Measurements from ENCODE around the gene HIGD1A.
A peak's percentile ranks its signal among the peaks of the same experiment; 100 is the strongest.

HIGD1A gene

GRCh38 chr3:42752961-42753360, 51.3 kb downstream of the HIGD1A start:
- no peak for TF ChIP-seq CTCF (IDR thresholded peaks at IDR 0.05; ENCODE audit: extremely low read depth, insufficient read depth, missing control alignments)
- in situ Hi-C loops (cut with MboI; ENCODE audit: low pct_unique_long_range_greater_than_20kb, low sequenced_read_pairs, unreplicated experiment), result no loop called here

GRCh38 chr3:42752441-42752840, 51.8 kb downstream of the HIGD1A start:
- in situ Hi-C loops (cut with MboI; ENCODE audit: low pct_unique_long_range_greater_than_20kb, low sequenced_read_pairs, unreplicated experiment), result no loop called here
- no peak for TF ChIP-seq CTCF (IDR thresholded peaks at IDR 0.05; ENCODE audit: extremely low read depth, insufficient read depth, missing control alignments)
- no peak for DNase-seq (ENCODE audit: low spot score)

More at GRCh38 chr3:42752961-42753360, 51.3 kb downstream of the HIGD1A start:
- DNase-seq (ENCODE audit: low spot score), result no peak

- no peak for DNase-seq (ENCODE audit: low spot score)
- TF ChIP-seq CTCF (IDR thresholded peaks at IDR 0.05; ENCODE audit: extremely low read depth, insufficient read depth, missing control alignments), result no peak
These were observed 52.7 kb downstream of the HIGD1A start for GRCh38 chr3:42751609-42752008.

GRCh38 chr3:42750834-42751233, 53.5 kb downstream of the HIGD1A start:
- in situ Hi-C loops (cut with MboI; ENCODE audit: low pct_unique_long_range_greater_than_20kb, low sequenced_read_pairs, unreplicated experiment), result no loop called here
- DNase-seq (ENCODE audit: low spot score), result no peak
- no peak for TF ChIP-seq CTCF (IDR thresholded peaks at IDR 0.05; ENCODE audit: extremely low read depth, insufficient read depth, missing control alignments)

More at GRCh38 chr3:42751609-42752008, 52.7 kb downstream of the HIGD1A start:
- in situ Hi-C loops (cut with MboI; ENCODE audit: low pct_unique_long_range_greater_than_20kb, low sequenced_read_pairs, unreplicated experiment), result no loop called here

- DNase-seq (ENCODE audit: low spot score), result peak; percentile 38
- peak; percentile 40 for TF ChIP-seq CTCF (IDR thresholded peaks at IDR 0.05; ENCODE audit: extremely low read depth, insufficient read depth, missing control alignments)
- in situ Hi-C loops (cut with MboI; ENCODE audit: low pct_unique_long_range_greater_than_20kb, low sequenced_read_pairs, unreplicated experiment), result no loop called here
These were observed 54.5 kb downstream of the HIGD1A start for GRCh38 chr3:42749753-42750231.

GRCh38 chr3:42749025-42749752, 55.1 kb downstream of the HIGD1A start:
- no peak for DNase-seq (ENCODE audit: low spot score)
- in situ Hi-C loops (cut with MboI; ENCODE audit: low pct_unique_long_range_greater_than_20kb, low sequenced_read_pairs, unreplicated experiment), result no loop called here
- no peak for TF ChIP-seq CTCF (IDR thresholded peaks at IDR 0.05; ENCODE audit: extremely low read depth, insufficient read depth, missing control alignments)

Measured in GM13977 (cell line).